ENCODE results near the gene E2F1. TPM values are rescaled to one million over a fixed set of nuclear protein-coding genes. Genes with fewer than 3 reads are reported as not detected.

E2F1 gene
- total RNA-seq, 2 donors from 2014 or later, result 1.6 to 3.7 TPM

DNA sequence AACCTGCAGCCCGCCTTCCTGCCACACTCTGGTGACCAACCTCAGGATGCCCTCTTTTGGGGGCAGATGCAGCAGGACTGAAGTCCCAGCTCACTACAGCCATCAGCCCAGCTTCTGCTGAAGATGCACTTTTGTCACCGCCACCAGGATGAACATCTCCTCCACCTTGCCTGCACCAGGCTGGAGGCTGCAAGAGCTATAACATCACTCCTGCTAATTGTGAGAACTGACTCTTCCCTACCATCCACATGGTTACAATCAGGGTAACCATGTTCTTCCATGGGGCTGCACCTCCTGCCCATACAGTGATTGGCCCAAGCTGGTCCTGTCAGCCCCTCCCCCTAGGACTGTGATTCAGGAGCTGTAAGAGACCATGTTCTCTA lies 21.4 kb downstream of the E2F1 start:
- no peak for DNase-seq
- intact Hi-C loops (cut with DNase I), result loop anchor here in 1 of 2 donors (10.0 kb wide), 1 partner anchor 180 kb away; no protein-coding TSS in a partner anchor
- no peak for ATAC-seq

DNA sequence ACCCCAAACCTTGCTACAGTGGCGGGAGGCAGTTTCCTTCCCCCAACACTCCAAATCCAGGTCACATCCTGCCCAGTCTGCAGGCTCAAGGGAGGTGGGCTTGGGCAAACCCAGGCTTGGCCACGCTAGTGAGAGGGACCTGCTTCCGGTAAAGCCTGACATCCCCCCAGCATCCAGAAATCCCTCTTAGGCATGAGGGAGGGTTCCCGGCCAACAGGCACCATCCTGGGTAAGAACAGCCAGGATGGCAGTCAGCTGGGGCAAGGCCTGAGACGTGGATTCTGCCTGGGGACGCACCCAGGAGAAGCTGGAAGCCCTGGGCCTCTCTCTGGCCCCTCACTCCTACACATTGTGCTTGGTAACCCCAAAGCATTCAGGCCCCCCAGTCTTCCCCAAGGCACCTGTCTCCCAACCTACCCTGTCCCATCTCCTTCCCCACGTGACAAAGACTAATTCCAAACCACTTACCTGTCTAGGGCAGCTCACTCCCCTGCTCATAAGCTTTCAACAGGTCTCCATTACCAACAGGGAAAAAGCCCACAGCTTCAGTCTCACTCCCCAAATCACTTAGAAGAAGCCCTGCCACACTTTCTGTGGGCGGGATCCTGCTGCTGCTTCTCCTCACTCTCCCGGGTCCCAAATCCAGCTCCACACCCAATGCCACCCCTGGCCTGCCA lies 22.0 kb downstream of the E2F1 start:
- intact Hi-C loops (cut with DNase I), result loop anchor here in 1 of 2 donors (10.0 kb wide), 1 partner anchor 179 kb away; no protein-coding TSS in a partner anchor

DNA sequence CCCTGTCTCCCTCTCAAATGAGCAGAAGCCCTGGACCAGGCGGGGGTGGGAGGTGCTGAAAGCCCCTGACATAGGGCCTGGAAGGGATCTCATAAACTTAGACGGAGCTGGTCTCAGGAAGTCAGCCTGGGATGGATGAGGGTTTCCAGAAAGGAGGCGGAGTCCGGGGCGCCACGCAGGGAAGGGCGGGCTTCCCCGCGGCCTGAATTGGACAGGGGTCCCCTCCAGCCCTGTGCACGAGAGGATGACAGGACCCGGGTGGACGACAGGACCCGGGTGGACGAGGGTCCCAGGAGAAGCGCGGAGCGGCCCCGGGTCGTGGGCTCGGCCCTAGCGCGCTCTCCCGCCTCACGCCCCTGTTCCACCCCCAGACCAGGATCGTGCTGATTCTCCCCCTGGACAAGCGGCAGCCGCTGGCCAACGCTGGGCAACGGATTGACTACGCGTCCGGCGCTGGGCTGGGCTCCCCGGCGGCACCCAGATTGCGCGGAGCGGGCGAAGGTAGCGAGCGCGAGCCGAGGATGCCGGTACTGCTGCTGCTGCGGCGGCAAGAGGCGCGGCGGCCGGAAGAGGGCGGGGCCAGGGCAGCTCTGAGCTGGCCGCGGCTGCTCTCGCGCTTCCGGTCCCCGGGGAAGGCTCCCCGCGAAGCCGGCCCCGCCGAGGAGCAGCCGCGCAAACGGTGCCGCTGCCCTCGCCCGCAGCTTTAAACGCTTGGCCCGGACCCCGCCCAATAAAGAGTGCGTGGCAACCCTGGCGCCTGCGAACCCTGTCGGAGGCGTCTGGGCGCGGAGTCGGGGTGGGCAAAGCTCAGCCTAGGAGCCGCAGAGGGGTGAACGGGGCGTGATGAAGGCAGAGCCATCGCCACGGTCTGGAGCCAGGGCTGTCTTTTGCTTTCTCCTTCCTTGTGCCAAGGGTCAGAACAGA lies 22.8 kb downstream of the E2F1 start:
- intact Hi-C loops (cut with DNase I), result loop anchor here in 1 of 2 donors (10.0 kb wide), 1 partner anchor 179 kb away; no protein-coding TSS in a partner anchor

More for the DNA sequence above, 22.0 kb downstream of the E2F1 start:
- ATAC-seq (no peak), DNase-seq (no peak)

DNA sequence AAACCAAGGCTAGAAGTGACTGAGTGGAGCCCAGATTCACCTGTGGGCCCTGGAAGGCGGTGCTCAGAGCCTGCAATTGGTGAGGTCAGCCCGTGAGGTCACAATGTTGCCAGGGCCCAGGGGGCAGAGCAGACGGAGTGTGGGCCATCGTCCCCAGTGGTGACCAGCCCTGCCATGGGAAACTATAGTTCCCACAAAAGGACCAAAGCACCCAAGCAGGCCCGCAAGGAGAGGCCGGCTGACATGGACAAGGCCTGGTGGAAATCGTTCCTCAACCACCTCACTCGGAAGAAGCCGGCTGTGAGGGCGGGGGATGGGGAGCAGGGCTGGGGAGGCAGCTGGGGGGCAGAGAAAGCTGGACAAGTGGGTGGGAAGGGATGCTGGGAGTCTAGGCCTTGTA lies 24.0 kb downstream of the E2F1 start, which contains the start of gene C20orf144:
C20orf144 (plus strand) TSS at position 156 of the 400 bp plus-strand sequence; CDS start at position 175, 19 bp downstream.
- DNase-seq (no peak), ATAC-seq (no peak)
- intact Hi-C loops (cut with DNase I), result loop anchor here in 1 of 2 donors (10.0 kb wide), 1 partner anchor 177 kb away; no protein-coding TSS in a partner anchor

More for the DNA sequence above, 22.8 kb downstream of the E2F1 start:
- peak; percentile 90 for DNase-seq
- ATAC-seq, result peak; percentile 57 to 58

DNA sequence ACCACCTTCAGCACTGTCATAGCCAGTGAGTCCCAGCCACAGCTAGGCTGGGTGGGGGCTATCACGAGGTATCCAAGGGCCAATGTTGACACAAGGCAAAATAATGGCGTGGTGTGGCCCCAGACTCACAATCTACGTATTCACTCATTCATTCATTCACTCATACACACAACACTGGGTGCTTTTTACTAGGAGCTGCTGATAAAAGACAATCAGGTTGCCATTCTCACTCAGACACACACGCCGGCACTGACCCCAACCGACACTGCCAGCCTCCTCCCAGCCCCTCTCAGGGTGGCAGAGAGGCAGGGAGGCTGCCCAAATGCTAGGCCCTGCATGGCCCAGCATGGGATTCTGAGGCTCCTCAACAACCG lies 25.5 kb downstream of the E2F1 start:
- intact Hi-C loops (cut with DNase I), result loop anchor here in 1 of 2 donors (10.0 kb wide), 1 partner anchor 176 kb away; no protein-coding TSS in a partner anchor
- DNase-seq (no peak), ATAC-seq (no peak)

DNA sequence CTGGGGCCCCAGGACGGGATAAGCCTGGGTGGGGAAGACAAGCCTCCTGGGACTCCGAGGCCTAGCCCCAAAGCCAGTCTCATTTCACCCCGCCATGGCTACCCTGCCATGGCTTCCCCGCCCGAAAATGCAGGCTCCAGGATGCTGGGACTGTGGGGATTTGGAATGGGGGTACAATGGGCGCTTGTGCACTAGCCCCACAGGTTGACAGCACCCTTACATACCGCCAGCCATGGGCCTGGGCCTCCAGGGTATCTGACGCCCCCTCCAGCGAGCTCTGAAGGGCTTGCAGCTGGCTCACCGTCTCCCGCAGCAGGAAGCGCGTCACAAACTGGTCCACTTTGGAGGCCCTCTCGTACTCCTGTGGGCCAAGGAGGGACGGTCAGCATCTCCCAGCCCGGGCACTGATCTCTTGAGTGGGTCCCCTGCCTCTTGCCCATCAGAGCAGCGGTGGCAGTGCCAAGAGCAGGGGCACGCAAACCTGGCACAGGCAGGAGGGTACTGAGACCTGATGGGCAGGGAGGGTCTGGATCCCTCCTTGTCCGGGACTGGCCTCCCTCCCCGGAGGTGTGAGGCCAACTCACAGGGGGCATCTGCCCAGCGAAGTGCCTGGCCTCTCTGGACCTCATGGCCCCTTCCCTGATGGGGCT lies 26.0 kb downstream of the E2F1 start:
- intact Hi-C loops (cut with DNase I), result loop anchor here in 1 of 2 donors (10.0 kb wide), 1 partner anchor 175 kb away; no protein-coding TSS in a partner anchor
- ATAC-seq, result no peak
- no peak for DNase-seq

DNA sequence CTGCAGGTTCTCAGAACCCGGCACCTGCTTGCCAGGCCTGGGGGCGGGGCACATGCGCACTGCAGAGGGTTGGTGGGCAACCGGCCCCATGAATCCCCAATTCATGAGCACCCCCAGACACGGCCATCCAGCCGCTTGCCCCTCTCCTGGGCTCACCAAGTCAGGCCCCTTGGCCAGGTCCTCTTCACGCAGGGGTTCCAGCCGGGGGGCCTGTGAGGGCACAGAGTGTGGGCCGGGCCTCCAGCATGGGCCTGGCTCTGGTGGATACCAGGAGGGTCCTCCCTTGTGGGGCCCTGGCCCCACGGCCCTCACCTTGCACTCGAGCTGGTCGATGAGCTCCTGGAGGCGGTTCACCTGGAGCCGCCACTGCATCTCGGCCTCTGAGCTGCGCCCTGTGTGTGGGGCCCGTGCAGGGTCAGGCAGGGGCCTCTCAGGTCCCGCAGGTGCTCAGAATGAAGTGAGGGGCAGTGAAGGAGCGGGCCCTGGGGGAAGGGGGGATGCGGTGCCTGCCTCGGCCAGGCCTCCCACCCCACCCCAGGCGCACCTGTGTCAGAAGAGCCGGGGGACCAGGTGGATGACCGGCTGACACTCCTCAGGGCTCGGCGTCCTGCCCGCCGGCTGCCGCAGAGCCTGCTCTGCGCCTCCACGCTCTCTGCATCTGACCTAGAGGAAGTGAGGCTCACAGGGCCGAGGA lies 26.7 kb downstream of the E2F1 start:
- no peak for DNase-seq
- no peak for ATAC-seq
- intact Hi-C loops (cut with DNase I), result loop anchor here in 1 of 2 donors (10.0 kb wide), 1 partner anchor 175 kb away; no protein-coding TSS in a partner anchor

DNA sequence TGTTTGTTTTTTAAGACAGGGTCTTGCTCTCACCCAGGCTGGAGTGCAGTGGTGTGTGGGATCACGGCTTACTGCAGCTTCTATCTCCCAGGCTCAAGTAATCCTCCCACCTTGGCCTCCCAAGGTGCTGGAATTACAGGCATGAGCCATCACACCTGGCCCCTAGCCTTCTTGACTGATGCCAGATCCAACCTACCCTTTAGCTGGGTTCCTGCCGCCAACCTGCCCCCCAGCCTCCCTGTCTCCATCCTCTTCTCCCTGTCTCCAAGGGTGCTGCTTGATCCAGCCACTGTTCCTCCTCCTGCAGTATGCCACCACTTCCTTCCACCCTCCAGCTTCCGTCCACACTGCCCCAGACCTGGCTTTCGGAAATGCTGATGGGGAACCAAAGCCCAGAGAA lies 27.3 kb downstream of the E2F1 start:
- intact Hi-C loops (cut with DNase I), result no loop called here

DNA sequence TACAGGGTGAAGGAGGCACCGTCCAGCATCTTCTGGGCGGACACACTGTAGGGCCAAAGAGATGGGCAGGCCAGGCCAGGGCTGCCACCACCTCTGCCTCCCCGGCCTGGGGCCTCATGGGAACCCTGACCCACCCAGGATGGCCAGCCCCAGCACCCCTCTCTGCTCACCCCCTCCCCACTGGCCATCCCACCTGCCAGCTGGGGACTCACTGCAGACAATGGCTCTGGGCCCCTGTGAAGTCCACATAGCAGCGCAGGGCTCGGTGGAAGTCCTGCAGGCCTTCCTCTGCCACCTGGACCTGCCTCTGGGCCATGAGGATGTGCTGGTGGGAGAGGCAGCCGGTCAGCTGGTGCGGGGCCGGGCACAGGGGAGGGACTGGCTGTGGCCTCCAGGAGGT lies 27.7 kb downstream of the E2F1 start:
- intact Hi-C loops (cut with DNase I), result no loop called here
- ATAC-seq (no peak), DNase-seq (no peak)

More for the DNA sequence above, 27.3 kb downstream of the E2F1 start:
- no peak for DNase-seq
- no peak for ATAC-seq

DNA sequence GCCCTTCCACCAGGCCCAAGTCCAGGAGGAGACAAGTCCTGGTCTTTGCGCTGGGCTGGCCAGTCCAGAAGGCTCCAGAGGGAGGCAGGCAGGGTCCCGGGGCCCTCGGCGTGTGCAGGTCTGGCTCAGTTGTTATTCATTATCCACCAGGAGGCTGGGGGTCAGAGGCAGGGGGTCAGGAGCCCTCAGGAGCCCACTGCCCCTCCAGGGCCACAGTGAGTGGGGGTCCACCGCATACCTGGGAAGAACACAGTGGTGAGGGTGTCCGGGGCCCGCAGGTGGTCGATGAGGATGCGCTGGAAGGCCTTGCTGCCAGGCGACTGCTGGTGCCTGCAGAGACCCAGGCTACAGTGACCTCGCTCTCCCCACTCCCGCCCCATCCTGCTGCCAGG lies 28.5 kb downstream of the E2F1 start:
- intact Hi-C loops (cut with DNase I), result no loop called here
- no peak for ATAC-seq
- DNase-seq, result no peak

DNA sequence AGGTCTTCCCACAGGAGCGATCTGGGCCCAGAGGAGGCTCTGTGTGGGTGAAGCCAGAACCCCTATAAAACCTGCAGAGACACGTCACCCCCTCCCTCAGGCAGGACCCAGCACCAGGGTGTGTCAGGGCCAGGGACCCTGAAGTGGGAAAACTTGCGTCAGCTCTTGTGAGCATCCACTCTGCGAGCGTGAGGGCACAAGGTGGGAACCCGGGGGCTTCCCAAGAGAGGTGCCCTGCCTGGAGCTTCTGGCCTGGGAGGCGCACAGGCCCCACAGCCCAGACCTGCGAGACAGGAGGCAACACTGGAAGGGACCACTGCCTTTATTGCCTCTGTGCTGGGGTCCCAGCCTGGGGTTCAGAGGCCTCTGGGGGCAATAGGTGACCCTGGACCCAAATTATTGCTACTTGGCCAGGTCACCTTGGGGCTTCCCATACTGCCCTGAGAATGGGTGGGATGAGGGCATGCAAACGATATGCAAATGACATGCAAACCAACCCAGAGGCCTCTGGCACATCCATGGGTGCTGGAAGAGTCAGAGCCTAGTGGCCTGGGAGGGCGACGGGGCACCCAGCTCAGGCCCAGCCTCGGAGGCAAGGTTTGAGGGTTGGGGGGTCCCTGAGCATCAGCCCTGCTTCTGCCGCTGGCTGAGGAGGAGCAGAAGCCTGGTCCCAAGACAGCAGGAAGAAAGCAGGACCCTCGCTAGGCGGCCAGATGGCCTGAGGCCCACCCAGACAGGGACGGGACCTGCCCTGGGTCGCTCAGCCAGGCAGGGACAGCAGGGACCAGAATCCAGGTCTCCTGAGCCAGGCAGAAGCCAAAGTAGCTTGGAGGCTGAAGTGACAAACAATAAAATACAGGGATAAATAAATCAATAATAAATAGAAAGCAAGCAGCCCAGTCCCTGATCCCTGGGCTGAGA lies 29.1 kb downstream of the E2F1 start:
- intact Hi-C loops (cut with DNase I), result no loop called here
- ATAC-seq (no peak), DNase-seq (no peak)

DNA sequence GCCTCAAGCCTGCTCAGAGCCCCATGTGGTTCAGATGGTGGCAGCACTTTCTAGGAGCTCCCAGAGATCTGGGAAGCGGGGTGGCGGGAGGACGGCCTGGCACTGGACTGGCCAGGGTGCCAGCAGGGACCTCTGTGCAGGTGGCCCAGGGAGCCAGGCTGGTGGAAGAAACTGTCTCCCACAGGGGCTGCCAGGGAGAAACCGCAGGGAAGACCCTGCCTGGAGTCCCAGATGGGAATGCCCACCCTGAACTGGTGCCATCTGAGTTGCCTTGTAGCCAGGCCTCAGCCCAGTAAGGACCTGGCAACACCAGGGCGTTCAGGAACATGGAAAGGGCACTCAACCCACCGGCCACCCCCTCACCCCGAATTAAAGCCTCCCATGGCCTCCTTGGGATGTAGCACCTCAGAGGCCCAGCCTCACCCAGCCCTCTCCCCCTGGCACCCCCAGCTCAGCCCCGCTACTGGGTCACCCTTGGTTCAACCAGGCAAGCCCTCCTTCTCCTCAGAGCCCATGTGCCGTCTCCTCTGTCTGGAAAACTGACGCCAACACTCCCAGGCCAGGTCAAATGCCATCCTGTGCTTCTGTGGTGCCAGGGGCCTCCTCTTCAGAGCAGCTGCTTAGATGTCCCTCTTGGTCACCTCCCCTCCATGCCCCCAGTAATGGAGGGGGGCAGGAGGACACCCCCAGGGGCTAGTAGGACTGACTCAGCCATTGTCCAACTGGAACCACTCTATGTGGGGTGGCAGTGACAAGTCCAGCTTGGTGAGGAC lies 30.0 kb downstream of the E2F1 start:
- intact Hi-C loops (cut with DNase I), result no loop called here
- ATAC-seq, result no peak
- no peak for DNase-seq

DNA sequence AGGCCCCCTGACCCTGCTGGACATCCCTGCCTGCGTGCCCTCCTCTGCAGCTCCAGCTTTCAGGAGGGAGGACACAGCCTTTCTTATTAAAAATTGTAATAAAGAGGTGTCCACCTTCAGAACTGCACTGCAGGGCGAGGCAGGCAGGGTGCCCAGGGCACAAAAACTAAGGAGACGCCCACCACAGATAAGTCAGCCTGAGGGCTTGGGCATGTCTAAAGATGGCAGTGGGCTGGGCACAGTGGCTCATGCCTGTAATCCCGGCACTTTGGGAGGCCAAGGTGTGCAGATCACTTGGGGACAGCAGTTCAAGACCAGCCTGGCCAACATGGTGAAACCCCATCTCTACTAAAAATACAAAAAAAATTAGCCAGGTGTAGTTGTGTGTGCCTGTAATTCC lies 31.0 kb downstream of the E2F1 start:
- ATAC-seq (no peak), DNase-seq (no peak)
- intact Hi-C loops (cut with DNase I), result no loop called here

DNA sequence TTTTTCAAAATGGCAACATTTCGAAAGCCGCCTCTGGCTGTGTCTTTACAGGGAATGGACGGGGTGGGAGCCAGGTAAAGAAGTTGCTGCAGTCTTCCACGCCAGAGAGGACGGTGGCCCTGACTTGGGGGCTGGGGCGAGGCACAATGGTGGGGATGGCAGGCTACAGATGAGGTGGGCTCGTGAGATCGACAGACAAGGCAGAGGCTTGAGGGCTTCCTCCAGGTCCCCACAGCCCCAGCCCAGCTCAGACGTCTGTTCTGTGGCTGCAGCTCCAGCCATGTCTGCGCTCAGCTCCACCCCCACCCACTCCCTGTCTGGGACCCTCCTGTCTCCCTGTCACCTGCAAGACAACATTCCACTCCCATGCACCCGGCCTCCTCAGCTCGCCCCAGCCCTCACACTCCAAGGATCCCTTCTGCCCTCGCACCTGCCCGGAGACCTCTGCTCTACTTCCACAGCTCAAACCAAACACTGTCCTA lies 31.5 kb downstream of the E2F1 start:
- ATAC-seq (no peak), DNase-seq (no peak)
- intact Hi-C loops (cut with DNase I), result loop anchor here (5.0 kb wide), 3 partner anchors 192 to 262 kb away; no protein-coding TSS in a partner anchor

DNA sequence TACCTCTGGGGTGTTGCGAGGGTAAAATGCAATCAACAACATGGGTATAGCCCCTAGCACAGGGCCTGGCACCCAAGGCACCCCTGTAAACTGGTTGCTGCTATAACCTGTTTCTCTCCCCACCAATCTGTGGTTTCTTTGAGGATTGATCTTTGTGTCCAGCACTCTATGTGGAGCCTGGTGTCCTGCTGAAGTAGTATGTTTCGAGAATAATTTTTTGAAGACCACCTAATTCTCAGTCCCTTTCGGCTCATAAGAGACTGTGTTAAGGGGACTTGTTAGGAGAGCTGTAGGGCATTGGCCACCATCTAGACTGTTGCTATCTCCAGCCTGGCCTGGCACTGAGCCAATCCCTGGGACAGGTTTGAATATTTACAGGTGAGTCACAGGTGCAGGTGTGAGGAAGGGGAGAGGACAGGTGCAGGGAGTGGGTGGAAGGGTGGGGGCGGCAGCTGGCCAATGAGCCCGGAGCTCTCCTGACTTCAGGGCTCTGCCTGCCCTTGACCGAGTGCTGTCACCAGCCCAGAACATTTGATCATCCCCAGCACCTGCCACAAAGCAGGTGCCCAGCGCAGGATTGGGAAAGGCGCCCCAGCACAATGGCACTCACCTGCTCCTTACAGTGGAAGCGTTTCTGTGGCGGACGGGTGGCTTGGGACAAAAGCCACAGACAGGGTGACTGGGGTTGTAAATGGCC lies 32.1 kb downstream of the E2F1 start:
- ATAC-seq (peak; percentile 1 to 9), DNase-seq (no peak)
- intact Hi-C loops (cut with DNase I), result loop anchor here (5.0 kb wide), 3 partner anchors 192 to 262 kb away; no protein-coding TSS in a partner anchor
